ENCODE data around the gene XXYLT1.

- TF ChIP-seq ZNF274 (IDR thresholded peaks at IDR 0.05; ENCODE audit: low read depth, low read length) (no peak), YY1 (IDR thresholded peaks at IDR 0.05; ENCODE audit: insufficient read depth, insufficient read length) (no peak), SUZ12 (IDR thresholded peaks at IDR 0.05; ENCODE audit: extremely low read depth, insufficient read depth, insufficient read length) (no peak)
Observed at GRCh38 chr3:195101927-195102608, 168.9 kb downstream of the XXYLT1 start.
